GM23338 (cell line): ENCODE results near the gene CATSPERE. TPM values are rescaled to one million over a fixed set of nuclear protein-coding genes. Genes with fewer than 3 reads are reported as not detected.
"Not testable (repeated sequence)": the region's sequence is repeated elsewhere in the genome, so short reads cannot be mapped to it uniquely, and the experiment has no call there.

ENCODE experiments used
- ATAC-seq: fragments of 200-7000 bp; cut with Tn5 transposase; 3 replicates; pipeline ENCODE4 v1.9.1; 2020
- DNase-seq: peaks from one replicate; pipeline ENCODE4 v3.0.0-alpha.2; 2015; ENCODE audit warnings: low spot score
- H2AFZ ChIP-seq: fragments of 200-600 bp; sonication (generic); 2 replicates; pipeline ENCODE4 v1.8.0; 2016; ENCODE audit warnings: antibody characterized with exemption, mild to moderate bottlenecking, moderate library complexity
- H3F3A ChIP-seq: fragments of 200-600 bp; sonication (generic); replicated peaks from 2 replicates; pipeline ENCODE4 v1.8.0; 2017; ENCODE audit warnings: antibody characterized with exemption, mixed run types, low read depth
- H3K27ac ChIP-seq: fragments of 200-600 bp; sonication (generic); 2 replicates; pipeline ENCODE4 v1.6.1; 2016; ENCODE audit warnings: low read depth
- H3K27me3 ChIP-seq: fragments of 200-600 bp; sonication (generic); 2 replicates; pipeline ENCODE4 v1.8.0; 2016; ENCODE audit warnings: mild to moderate bottlenecking, mixed run types, moderate library complexity; ENCODE audit not compliant: insufficient read depth
- H3K36me3 ChIP-seq: fragments of 200-600 bp; sonication (generic); 2 replicates; pipeline ENCODE4 v1.8.0; 2016; ENCODE audit warnings: mild to moderate bottlenecking; ENCODE audit not compliant: insufficient read depth
- H3K4me1 ChIP-seq: fragments of 200-600 bp; sonication (generic); 2 replicates; pipeline ENCODE4 v1.8.0; 2016; ENCODE audit warnings: mild to moderate bottlenecking, moderate library complexity; ENCODE audit not compliant: insufficient read depth
- H3K4me2 ChIP-seq: fragments of 200-600 bp; sonication (generic); 2 replicates; pipeline ENCODE4 v1.7.1; 2017; ENCODE audit warnings: mixed run types
- H3K4me3 ChIP-seq: fragments of 200-600 bp; sonication (generic); 2 replicates; pipeline ENCODE4 v1.6.1; 2016; ENCODE audit warnings: mixed run types
- H3K79me2 ChIP-seq: fragments of 200-600 bp; sonication (generic); replicated peaks from 2 replicates; pipeline ENCODE4 v1.8.0; 2017; ENCODE audit warnings: mild to moderate bottlenecking; ENCODE audit not compliant: insufficient read depth
- H3K9me2 ChIP-seq: fragments of 200-600 bp; sonication (generic); 2 replicates; pipeline ENCODE4 v1.8.0; 2017; ENCODE audit not compliant: insufficient read depth
- H4K20me1 ChIP-seq: fragments of 200-600 bp; sonication (generic); replicated peaks from 2 replicates; pipeline ENCODE4 v1.8.0; 2017; ENCODE audit warnings: mild to moderate bottlenecking; ENCODE audit not compliant: insufficient read depth
- H3K27ac Mint-ChIP-seq: 2 replicates; pipeline ENCODE4 v1.8.0; 2020; ENCODE audit warnings: inconsistent platforms, mild to moderate bottlenecking, moderate library complexity, mixed read lengths
- H3K27me3 Mint-ChIP-seq: 3 replicates; pipeline ENCODE4 v1.8.0; 2022; ENCODE audit warnings: low read depth, mild to moderate bottlenecking, moderate library complexity, mixed read lengths, inconsistent platforms; ENCODE audit not compliant: insufficient read depth, poor library complexity
- H3K36me3 Mint-ChIP-seq: 3 replicates; pipeline ENCODE4 v1.8.0; 2021; ENCODE audit warnings: low read depth, mild to moderate bottlenecking, inconsistent platforms, moderate library complexity, mixed read lengths
- H3K4me1 Mint-ChIP-seq: 3 replicates; pipeline ENCODE4 v1.8.0; 2020; ENCODE audit warnings: mild to moderate bottlenecking, inconsistent platforms, mixed read lengths
- H3K4me3 Mint-ChIP-seq: 3 replicates; pipeline ENCODE4 v1.8.0; 2021; ENCODE audit warnings: moderate library complexity, mild to moderate bottlenecking, inconsistent platforms, mixed read lengths
- H3K9me3 Mint-ChIP-seq: 3 replicates; pipeline ENCODE4 v1.8.0; 2020; ENCODE audit warnings: moderate library complexity, mild to moderate bottlenecking, inconsistent platforms, mixed read lengths
- JUNB ChIP-seq: IDR thresholded peaks from one replicate; pipeline ENCODE4 v1.6.1; 2016; ENCODE audit warnings: antibody characterized with exemption; ENCODE audit not compliant: unreplicated experiment
- STAT1 ChIP-seq: IDR thresholded peaks from one replicate; pipeline ENCODE4 v1.6.1; 2016; ENCODE audit warnings: antibody characterized with exemption; ENCODE audit not compliant: unreplicated experiment
- ZNF462 ChIP-seq: fragments of 250-450 bp; sonication (Bioruptor Pico); IDR thresholded peaks from 2 replicates; pipeline ENCODE4 v1.5.0; 2020; ENCODE audit warnings: mild to moderate bottlenecking, moderate library complexity
- polyA plus RNA-seq: library from polyadenylated mRNA; unstranded; fragments of >200 nt; fragmentation: Nextera tagmentation; extraction: Ambion mirVana; gene quantifications from 2 replicates; pipeline ENCODE4 v1.2.1, GENCODE V29; 2016
- total RNA-seq: library from RNA; depleted of rRNA; stranded (reverse); fragments of >200 nt; shearing (Covaris generic); gene quantifications from 2 replicates; pipeline ENCODE4 v1.2.3, GENCODE V29; 2014

Gene CATSPERE
- total and polyA plus RNA-seq, 2 experiments from 2014 or later: 0.70 TPM; not detected in 1

DNA sequence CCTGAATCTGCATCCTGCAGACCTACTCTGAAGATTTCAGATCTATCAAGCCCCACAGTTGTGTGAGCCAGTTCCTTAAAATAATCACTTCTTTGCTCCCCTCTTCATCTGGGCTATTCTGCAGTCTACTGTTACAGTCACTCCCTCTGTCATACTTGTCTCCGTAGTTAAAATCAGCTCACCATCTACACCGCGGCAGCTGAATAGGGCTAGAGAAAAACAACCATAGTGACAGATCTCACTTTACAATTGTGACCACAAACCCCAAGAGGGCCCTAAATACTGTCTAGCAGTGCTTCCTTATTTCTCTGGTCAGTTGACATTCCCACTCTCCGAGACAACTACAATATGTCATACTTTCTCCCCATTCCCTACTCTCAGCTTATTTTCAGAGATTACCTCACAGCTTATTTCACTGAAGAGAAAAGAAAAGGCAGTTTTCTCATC is 204.7 kb downstream of the CATSPERE start (continued):
- TF ChIP-seq ZNF462 (CRISPR knock-in tag) (no peak), STAT1 (no peak)

GRCh38 chr1:244666672-244667418 is 205.8 kb downstream of the CATSPERE start:
- H3K27me3 Mint-ChIP-seq, H3K27ac Mint-ChIP-seq, DNase-seq, H3K4me3 ChIP-seq, H3K27ac ChIP-seq, H3K36me3 Mint-ChIP-seq, H3K4me1 ChIP-seq, H3K4me1 Mint-ChIP-seq, H3F3A ChIP-seq, H3K4me2 ChIP-seq, H3K36me3 ChIP-seq, H2AFZ ChIP-seq, H3K9me2 ChIP-seq, ATAC-seq, H3K27me3 ChIP-seq, H3K9me3 Mint-ChIP-seq, H3K4me3 Mint-ChIP-seq: not testable (repeated sequence)
- H3K79me2 ChIP-seq: peaks cover 100% of the 10 kb centered on the region
- peaks cover 42% of the 10 kb centered on the region; the same call in 1 of the 2 replicates for H4K20me1 ChIP-seq

DNA sequence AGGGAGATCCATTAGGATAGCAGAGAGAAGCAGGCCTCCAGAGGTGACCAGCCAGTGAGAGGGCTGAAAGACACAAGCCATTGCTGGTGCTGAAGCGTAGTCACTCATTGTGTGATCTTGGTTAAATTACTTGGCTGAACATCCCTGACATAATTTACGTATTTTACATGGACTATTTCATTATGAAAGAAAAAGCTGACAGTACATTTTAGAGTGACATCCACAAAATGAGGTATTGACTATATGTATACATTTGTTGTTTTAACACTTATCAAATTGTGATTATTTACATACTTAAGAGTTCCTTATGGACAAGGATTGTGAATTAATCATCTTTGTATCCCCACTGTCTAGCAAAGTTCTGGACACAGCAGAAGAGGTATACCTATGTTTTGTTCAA is 206.7 kb downstream of the CATSPERE start:
- Histone ChIP-seq H3K4me1 (no peaks in the 10 kb centered on the region; the same call in 1 of the 2 replicates), H3F3A (no peaks in the 10 kb centered on the region), H3K79me2 (peaks cover 100% of the 10 kb centered on the region), H3K27me3 (no peaks in the 10 kb centered on the region), H2AFZ (no peak overlapping the region), H3K4me3 (no peak overlapping the region), H3K27ac (no peak overlapping the region), H3K9me2 (no peaks in the 10 kb centered on the region), H3K36me3 (no peaks in the 10 kb centered on the region), H3K4me2 (no peak overlapping the region), H4K20me1 (peaks cover 37% of the 10 kb centered on the region; the same call in 1 of the 2 replicates)
- no peaks in the 10 kb centered on the region; the same call in 2 of the 3 replicates for H3K4me1 Mint-ChIP-seq
- peaks cover 10% of the 10 kb centered on the region; the same call in 2 of the 3 replicates for H3K36me3 Mint-ChIP-seq
- no peak overlapping the region for H3K27ac Mint-ChIP-seq
- no peaks in the 10 kb centered on the region for H3K9me3 Mint-ChIP-seq
- DNase-seq: no peak
- peak; percentile 39; the same call in 2 of the 3 replicates for ATAC-seq
- no peaks in the 10 kb centered on the region for H3K27me3 Mint-ChIP-seq
- H3K4me3 Mint-ChIP-seq: no peak overlapping the region
- TF ChIP-seq JUNB: no peak
- no peak for TF ChIP-seq ZNF462 (CRISPR knock-in tag)
